ENCODE results near the gene RASL10A.

RASL10A gene

DNA sequence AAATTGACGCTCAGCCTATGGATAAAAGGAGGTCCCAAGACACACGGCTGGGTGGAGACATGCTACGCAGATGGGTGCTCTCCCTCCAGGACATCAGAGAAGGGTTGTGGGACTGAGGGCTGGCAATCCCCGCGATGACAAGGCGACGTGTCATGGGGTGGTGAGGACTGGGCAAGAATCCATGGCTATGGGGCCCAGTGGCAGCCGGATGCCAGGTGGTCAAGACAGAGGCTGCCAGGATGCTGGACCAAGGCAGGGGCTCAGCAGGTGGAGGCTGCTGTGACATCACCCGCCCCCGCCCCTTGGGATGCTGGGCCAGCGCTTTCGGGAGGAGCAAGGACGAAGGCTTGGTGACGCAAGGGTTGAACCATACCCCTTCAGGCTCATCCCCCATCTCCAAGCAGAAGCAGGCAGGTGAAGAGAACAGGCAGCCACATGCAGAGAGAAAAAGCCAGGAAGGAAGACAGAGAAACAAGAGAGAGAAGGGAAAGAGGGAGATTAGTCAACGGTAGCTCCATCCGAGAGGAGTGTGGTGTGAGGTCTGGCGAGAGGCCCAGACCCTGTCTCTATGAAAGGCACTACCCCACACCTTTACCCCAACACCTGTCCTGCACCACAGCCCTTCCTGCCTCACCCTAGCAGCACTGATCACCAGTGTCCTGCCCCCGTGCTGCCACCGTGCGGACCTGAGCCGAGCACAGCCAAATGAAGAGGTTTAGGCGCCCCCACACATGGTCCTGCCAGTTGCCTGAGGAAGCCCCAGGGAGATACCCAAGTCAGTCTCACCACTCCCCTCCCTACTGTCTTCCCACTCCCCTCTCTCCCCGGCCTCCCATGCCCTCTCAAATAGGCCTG lies 24.1 kb upstream of the RASL10A start:
- in situ Hi-C loops (cut with MboI; ENCODE audit: low sequenced_read_pairs): no loop called here

DNA sequence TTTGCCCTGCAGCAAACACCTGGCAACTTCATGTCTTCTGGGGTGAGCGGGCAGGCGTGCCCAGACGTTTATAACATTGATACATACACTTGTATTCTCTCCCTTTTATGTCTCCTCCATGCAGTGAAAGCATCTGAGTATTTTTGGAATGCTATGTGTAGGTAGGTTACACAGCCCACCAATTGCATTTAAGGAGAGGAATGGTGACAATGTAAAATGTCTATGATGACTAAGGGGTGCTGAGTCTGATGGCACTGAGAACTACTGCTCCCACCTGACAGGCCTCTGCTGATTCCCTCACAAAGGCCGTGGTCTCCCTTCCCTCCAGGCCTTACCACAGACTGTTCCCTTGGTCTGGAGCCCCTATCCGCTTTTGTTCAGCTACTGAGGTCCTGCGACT lies 22.9 kb upstream of the RASL10A start:
- in situ Hi-C loops (cut with MboI; ENCODE audit: low sequenced_read_pairs): no loop called here

DNA sequence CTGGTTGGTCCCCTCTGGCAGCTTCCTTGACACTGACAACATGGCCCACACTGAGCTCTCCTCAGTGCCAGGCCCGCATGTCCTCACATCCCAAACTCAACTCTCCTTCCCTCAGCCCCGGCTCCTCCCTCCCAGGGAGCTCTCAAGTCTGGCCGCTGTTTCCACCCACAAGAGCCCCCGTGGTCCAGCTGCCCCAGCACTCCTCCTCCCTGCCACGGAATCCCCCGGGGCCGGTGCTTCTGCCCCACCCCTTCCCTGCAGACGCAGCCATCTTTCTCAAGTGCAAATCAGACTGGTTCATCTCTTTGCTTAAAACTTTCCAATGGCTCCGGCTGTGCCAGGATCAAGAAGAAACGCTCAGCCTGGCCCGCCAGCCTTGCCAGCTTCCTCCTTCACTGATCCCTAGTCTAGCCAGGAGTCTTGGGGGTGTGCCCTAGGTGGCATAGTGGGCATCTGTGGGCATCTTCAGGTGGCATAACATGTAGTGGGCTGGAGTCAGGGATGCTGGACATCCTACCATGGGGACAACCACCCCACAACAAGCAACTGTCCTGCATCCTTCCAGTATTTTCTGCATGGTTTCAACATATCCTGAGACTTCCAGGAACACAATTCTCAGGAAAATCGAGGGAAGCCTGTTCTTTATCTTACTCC lies 22.3 kb upstream of the RASL10A start:
- in situ Hi-C loops (cut with MboI; ENCODE audit: low sequenced_read_pairs): no loop called here

DNA sequence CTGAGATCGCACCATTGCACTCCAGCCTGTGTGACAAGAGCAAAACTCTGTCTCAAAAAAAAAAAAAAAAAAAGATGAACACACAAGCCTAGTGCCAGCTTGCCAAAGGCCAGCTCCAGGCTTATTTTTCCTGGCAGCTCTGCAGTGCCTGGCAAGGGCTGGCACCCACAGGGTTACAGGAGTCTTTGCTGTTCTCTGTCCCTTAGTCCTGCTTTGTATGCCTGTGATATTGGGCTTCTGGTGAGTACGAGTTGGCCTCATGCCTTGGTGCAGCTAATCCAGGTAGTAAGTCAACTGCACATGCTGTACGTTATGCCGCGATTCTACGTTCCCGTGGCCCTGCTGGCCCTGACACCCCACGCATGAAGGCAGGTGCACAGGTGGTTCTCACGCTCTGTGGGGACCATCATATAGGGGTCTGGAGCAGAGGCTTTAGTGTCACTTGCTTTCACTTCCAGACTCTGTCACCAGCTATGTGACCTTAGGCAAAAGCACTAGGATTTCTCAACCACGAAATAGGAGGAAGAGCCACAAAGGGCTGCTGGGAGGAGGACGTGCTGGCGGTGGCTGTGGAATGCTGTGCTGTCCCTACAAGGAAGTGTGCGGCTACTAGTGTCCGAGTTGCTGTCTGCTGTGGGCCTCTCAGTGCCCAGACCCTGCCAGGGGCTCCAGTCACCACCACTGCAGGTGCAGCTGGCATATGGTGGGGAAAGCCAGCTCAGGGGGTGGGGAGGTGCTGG lies 21.4 kb upstream of the RASL10A start:
- in situ Hi-C loops (cut with MboI; ENCODE audit: low sequenced_read_pairs): no loop called here

DNA sequence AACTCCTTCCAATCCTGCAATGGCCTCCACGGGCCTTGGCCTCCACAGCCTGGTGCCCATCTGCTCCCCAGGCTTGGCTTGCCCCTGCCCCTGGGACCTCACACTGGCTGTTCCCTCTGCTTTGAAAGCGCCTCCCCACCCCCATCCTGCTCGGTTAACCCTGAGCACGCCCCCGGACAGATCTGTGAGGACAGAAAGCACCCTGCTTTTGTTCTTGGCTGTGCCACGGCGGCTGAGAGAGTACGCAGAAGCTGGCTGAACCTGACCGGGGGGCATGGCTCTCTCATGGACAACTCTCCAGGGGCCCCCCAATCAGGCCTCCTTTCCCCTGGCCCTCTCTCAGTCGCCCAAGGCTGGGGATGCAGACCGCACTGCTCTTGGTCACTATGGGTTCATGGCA lies 20.2 kb upstream of the RASL10A start:
- in situ Hi-C loops (cut with MboI; ENCODE audit: low sequenced_read_pairs): no loop called here

DNA sequence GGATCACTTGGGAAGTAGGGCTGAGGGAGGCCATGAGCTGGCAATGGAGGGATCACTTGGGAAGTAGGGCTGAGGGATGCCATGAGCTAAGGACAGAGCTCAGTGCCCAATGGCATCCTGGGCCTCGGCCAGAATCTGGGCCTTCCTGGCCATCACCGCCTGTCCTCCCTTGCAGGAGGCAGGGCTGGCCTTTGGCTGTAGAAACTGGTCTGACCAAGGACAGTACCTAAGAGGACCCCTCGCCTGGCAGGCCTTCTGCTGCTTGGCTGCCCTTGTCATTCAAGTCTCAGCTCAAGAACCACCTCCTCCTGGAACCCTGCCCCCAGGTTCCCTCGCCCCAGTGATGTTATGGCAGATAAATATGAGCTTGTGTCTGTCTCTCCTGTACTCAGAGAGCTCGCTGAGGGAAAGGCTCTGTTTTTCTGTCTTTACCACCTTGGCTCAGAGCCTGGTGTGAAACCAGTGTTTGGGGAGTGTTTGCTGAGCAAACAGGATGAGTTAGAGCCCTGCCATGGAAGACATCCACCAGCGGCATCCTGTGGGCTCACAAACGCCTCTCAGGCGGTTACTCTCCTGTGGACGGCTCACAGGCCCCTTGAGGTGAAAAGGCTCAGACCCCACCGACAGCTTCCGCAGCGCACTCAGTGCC lies 19.3 kb upstream of the RASL10A start:
- in situ Hi-C loops (cut with MboI; ENCODE audit: low sequenced_read_pairs): no loop called here

DNA sequence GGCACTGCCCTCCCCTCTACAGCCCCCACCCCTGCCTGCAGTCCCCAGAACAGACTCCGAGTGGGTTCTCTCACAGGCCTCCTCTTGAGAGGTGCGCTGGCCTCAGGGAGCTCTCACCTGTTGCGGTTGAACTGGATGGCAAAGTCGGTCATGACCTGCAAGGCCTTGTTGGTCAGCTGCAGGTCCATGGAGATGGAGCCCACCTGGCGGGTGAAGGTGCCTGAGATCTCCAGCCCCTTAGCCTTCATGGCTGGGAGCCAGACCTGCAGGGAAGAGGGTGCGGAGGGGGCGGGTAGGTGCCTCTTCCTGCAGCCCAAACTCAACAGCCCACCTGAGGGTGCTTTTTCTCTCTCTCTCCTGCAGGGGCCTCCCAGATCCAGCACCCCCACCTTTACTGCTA lies 18.7 kb upstream of the RASL10A start:
- in situ Hi-C loops (cut with MboI; ENCODE audit: low sequenced_read_pairs): no loop called here

DNA sequence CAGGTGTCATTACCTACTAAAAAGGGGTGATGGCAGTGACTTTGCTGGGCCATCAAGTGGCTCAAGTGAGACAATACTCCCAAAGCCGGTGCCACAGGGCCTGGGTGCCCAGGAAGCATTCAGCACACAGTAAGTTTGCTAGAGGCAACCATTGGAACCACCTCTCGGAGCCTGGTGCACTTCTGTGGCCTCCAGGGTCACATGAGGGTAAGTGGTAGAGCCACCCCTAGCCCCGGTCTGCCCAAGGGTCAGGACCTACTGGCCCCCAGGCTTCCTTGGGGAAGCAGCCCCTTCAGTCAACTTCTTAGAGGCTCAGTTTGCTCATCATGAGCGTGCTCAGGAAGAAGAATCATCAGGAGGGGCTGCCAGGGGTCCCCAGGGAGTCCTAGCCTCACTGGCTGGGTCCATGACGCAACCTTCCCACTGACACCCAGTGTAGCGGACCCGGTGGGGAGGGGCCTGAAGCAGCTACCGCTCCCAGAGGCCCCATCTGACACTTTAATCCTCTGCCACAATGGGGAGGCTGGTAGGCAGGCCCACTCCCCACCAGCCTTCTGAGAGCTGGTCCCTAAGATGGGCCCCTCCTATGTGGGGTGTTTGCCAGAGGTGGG lies 17.5 kb upstream of the RASL10A start:
- in situ Hi-C loops (cut with MboI; ENCODE audit: low sequenced_read_pairs): no loop called here

DNA sequence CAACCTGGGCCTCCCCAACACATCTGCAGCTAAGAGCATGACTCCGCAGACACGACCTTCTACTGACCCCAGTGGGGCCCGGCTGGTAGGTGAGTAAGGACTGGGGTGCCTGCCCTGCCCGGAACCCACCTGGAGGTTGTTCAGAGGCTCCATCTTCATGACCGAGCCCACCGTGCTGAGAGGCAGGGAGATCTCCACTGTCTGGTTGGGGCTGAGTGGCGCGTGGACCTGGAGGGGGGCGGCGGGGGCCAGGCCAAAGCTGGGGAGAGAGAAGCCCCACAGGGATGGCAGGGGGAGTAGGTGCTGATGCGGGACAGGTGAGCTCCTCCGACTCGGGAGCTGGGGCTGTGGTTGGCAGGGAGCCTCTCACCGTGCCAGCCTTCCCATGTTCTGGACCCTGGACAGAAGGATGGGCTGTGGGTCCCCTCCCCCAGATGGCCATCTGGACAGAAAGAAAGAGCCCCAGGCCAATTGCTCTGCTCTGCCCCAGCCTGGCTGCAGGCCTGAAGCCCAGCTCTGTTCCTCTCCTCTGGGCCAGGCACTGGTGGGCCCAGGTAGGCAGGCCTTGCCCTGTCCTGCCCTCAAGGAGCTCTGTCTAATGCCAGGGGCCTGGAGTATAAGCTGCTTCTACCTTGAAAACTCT lies 16.3 kb upstream of the RASL10A start:
- in situ Hi-C loops (cut with MboI; ENCODE audit: low sequenced_read_pairs): no loop called here

DNA sequence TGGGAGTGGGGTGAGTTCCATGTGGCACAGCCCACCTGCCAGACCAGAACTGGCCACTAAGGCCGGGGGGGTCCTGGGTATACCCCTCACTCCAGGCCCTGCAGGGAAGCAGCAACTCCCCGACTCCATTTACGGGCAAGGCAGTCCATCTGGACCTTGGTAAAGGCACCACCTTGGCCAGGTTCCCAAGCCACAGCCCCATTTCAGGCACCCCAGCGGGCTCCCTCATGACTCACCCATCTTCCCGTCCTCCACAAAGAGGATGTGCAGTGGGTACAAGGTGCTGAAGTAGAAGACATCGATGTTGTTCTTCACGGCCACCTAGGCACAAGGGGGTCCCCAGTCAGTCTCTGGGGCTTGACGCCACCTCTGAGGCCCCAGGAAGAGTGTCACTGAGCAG lies 15.7 kb upstream of the RASL10A start:
- in situ Hi-C loops (cut with MboI; ENCODE audit: low sequenced_read_pairs): no loop called here

DNA sequence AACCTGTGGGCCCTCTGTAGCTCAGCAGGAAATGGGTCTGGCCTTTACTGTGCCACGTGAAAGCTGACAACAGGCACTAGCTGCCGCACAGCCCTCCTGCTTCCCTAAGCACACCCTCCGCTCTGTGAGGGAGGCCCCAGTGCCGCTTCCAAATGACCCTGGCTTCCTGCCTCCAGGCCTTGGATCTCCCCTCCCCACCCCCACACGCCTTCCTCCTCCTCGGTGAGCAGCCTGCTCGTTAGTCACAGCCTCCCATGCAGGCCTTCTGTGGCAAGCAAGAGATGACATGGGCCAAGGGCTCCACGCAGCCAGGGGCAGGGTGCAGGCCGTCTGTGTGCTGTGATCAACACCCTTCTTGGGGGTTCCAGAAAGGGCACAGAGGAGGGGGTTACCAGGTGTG lies 15.3 kb upstream of the RASL10A start:
- in situ Hi-C loops (cut with MboI; ENCODE audit: low sequenced_read_pairs): no loop called here

DNA sequence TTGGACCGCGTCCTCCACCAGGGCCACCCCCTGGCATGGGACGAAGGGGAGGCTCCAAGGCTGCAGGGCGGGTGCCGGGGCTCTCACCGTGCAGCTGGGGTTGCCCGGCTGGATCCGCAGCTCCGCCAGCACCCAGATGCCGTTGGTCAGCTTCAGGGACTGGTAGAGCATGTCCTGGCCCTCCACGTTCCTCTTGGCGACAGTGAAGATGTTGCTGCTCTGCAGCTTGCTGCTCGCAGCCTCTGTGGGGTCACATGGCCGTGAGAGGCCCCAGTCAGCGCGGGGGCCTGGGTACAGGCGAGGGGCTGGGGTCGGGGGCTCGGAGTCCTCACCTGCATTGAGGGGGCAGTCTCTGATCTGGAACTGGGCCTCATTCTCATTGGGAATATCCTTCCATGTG lies 14.8 kb upstream of the RASL10A start:
- in situ Hi-C loops (cut with MboI; ENCODE audit: low sequenced_read_pairs): no loop called here

DNA sequence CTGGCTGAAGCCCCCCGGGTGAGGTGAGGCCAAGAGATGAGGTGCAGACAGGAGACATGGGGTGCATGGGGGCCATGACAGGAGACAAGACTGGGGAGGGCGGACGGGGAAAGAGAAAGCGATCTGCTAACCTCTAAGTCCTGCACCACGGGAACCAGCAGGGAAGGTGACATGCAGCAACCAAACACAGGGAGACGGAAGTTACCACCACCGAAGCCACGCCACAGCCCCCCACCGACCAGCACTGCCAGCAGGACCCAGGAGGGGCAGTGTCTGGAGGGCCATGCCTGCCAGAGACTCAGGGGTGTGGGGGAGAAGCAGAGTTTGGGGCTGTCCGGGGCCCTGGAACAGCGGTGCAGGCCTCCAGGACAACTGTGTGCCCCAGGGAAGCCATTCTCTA lies 14.1 kb upstream of the RASL10A start:
- in situ Hi-C loops (cut with MboI; ENCODE audit: low sequenced_read_pairs): no loop called here

DNA sequence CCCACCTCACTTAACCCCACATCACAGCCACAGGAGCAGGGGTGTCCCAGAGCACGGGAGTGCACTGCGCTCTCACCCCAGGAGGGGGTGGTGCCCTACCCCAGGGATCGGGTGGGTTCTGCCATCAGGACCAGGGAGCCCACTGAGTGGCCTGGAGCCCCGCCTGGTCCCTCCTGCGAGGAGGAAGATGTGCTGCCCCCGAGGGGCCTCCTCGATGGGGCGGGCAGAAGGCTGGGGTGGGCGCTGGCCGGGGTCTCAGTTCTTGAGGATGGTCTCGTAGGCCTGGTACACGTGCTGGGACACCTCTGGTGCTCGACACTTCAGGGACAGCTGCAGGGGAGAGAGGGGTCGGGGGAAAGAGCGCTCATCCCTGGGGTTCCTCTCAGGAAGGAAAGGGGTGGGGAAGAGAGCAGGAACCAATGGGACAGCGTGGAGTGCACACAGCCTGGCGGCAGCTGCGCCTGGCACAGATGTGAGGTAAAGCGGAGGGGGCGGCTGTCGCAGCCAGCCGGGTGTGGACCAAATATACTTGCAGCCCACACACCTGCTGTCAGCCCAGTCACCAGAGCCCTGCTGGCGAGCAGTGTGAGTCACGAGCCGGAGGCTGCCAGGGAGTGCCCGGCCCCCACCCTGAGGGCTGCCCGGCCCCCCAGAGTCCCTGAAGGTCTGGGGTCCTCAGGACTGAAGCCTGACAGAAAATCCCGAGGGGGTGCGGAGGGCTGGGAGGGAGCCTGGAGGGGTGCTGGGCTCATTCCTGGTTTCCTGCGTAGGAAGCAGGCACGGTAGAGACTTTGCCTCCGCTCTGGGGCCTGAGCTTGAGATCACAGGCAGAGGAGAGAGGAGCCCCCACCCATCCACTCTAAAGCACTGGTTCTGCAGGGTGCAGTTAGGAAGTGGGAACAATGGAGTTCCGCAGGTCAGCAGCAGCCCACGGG lies 13.3 kb upstream of the RASL10A start:
- in situ Hi-C loops (cut with MboI; ENCODE audit: low sequenced_read_pairs): no loop called here

DNA sequence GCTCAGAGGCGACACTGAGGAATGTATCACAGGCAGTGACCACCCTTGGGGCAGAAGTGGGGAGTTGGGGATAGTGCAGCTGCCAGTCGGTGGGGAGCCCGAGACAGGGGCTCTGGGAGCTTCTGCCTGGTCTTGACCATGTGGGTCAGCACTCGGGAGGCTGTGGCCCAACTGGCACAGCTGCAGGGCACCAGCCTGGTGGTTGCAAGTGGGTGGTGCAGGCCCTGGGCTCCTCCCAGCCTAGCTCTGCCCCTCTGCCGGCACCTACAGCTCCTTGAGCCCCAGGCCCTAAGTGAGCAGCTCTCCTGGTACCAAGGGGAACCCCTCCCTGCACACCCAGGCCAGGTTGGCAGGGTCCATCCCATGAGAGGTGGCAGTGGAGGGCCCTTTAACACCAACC lies 12.6 kb upstream of the RASL10A start:
- in situ Hi-C loops (cut with MboI; ENCODE audit: low sequenced_read_pairs): no loop called here

DNA sequence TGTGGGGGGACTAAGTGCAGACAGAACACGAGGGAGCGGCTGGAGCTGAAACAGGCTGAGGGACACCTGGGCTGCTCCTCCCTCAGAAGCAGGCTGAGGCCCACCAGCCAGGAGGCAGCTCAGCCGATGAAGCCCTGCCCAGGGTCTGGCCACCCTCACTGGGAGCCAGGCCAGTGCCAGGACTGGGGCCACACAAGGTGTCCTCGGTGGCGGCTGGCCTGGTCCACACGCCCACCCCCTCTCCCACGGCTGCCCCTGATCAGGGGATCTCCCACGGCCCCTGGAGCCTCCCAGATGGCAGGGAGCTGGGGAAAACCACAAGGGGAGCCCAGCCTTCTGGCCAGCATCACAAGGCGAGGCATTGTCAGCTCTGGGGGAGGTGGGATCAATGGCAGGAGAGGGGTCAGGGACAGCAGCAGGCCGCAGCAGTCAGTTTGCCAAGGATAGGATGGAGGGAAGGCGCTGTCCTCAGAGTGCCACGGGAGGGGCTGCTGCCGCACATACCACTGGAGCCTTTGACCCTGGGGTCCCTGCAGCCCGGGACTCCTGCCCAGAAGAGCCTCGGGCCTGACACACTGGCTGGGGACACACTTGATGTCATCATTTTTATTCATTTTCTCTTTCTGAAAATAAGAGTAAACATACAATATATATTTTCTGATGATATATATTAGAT lies 11.7 kb upstream of the RASL10A start:
- in situ Hi-C loops (cut with MboI; ENCODE audit: low sequenced_read_pairs): no loop called here

DNA sequence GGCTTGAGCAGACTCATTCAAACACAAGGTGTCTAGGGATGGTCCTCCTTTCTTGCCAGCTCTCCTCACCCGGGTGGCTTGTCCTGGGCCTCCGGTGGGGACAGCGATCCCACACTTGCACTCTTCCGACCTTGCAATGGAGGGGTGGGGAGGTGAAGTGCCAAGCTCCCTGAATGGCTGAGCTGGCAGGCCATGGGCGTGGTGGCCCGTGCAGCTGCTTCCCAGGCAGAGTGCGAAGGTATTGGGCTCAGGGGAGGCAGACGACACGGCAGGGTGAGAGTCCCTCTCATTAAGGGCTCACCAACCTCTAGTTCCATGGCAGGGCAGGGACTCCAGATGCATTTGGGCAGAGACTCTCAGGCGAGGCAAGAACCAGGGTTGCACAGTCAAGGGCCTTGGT lies 11.0 kb upstream of the RASL10A start:
- in situ Hi-C loops (cut with MboI; ENCODE audit: low sequenced_read_pairs): no loop called here

DNA sequence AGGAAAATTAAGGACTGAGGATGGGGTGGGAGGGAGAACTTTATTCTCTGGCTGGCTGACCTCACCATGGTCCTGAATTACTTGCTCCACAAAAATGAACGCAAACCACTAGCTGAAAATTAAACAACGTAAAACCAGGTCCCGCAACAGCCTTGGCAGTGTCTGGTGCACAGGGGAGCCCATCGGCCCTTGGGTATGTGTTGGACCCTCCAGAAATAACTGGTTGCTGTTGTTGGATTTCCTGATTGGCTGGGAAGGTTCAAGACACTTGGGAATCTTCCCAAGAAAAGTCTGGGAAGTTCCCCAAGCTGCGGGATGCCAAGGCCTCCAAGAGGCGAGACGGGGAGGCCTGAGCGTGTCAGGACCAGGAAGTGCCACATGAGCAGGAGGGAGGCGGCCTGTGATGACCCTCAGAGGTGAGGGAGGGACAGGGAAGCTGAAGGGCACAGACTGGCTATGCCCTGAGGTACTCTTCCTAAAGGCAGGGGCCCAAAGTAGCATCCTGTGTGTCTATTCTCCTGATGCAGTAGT lies 10.4 kb upstream of the RASL10A start:
- in situ Hi-C loops (cut with MboI; ENCODE audit: low sequenced_read_pairs): no loop called here

DNA sequence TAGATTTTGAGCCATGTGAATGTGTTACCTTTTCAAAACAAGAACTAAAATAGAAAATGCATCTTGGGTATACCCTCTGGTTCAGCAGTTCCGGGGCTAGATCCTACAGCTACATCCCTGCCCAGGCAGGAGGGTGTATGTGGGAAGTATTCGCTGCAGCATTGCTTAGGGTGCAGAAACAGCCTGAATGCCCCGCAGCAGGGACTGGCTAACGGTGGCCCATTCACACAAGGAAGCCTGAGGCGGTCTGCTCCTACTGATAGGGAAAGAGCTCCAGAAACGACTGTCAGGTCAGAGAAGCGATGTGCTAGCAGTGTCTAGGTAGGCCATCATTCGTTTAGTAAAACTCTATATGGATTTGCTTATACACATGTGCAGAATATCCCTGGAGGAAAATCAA lies 9.9 kb upstream of the RASL10A start:
- in situ Hi-C loops (cut with MboI; ENCODE audit: low sequenced_read_pairs): no loop called here
